ENCODE data around the gene OR52R1.

DNA sequence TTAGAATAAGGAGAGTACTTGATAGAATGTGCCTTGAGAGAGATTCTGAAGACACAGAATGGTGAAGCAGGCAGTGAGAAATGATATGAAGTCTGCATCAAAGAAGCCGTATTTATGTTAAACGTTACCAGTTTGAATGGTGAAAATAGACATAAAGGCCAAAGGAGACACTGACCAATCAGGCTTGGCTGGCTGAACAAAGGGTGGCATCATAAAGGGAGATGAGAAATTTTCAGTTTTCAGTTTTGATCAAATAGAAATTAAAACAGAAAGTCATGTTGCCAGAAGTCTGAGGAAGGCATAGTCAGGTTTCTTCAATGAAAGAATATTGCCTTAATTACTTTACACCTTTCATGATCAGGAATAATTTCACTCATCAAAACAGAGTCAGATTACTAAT lies 41.1 kb downstream of the OR52R1 start:
- no peak for TF ChIP-seq RAD21 (IDR thresholded peaks at IDR 0.05; ENCODE audit: insufficient read depth, low read depth, low read length)
- no peak for TF ChIP-seq ASH2L (IDR thresholded peaks at IDR 0.05; ENCODE audit: borderline replicate concordance, low read depth)
- TF ChIP-seq, protein P1, sequence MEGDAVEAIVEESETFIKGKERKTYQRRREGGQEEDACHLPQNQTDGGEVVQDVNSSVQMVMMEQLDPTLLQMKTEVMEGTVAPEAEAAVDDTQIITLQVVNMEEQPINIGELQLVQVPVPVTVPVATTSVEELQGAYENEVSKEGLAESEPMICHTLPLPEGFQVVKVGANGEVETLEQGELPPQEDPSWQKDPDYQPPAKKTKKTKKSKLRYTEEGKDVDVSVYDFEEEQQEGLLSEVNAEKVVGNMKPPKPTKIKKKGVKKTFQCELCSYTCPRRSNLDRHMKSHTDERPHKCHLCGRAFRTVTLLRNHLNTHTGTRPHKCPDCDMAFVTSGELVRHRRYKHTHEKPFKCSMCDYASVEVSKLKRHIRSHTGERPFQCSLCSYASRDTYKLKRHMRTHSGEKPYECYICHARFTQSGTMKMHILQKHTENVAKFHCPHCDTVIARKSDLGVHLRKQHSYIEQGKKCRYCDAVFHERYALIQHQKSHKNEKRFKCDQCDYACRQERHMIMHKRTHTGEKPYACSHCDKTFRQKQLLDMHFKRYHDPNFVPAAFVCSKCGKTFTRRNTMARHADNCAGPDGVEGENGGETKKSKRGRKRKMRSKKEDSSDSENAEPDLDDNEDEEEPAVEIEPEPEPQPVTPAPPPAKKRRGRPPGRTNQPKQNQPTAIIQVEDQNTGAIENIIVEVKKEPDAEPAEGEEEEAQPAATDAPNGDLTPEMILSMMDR (IDR thresholded peaks at IDR 0.05 in 2 of 3, conservative IDR thresholded peaks at IDR 0.05 in 1 of 3; ENCODE audit: control insufficient read depth in 2 of 3, extremely low read depth in 1 of 3, insufficient read depth in 1 of 3, low read depth in 3 of 3, low read length in 3 of 3): no peak
- TF ChIP-seq TBL1XR1 (IDR thresholded peaks at IDR 0.05; ENCODE audit: low read depth, low read length): no peak
- no peak for TF ChIP-seq FOS (IDR thresholded peaks at IDR 0.05; ENCODE audit: borderline replicate concordance, extremely low read depth, insufficient read length)
- TF ChIP-seq HDGF (IDR thresholded peaks at IDR 0.05): no peak
- no peak for TF ChIP-seq SIN3A (IDR thresholded peaks at IDR 0.05; ENCODE audit: low read depth, low read length)
- TF ChIP-seq EED (IDR thresholded peaks at IDR 0.05; ENCODE audit: low read depth): no peak
- TF ChIP-seq, protein P2, sequence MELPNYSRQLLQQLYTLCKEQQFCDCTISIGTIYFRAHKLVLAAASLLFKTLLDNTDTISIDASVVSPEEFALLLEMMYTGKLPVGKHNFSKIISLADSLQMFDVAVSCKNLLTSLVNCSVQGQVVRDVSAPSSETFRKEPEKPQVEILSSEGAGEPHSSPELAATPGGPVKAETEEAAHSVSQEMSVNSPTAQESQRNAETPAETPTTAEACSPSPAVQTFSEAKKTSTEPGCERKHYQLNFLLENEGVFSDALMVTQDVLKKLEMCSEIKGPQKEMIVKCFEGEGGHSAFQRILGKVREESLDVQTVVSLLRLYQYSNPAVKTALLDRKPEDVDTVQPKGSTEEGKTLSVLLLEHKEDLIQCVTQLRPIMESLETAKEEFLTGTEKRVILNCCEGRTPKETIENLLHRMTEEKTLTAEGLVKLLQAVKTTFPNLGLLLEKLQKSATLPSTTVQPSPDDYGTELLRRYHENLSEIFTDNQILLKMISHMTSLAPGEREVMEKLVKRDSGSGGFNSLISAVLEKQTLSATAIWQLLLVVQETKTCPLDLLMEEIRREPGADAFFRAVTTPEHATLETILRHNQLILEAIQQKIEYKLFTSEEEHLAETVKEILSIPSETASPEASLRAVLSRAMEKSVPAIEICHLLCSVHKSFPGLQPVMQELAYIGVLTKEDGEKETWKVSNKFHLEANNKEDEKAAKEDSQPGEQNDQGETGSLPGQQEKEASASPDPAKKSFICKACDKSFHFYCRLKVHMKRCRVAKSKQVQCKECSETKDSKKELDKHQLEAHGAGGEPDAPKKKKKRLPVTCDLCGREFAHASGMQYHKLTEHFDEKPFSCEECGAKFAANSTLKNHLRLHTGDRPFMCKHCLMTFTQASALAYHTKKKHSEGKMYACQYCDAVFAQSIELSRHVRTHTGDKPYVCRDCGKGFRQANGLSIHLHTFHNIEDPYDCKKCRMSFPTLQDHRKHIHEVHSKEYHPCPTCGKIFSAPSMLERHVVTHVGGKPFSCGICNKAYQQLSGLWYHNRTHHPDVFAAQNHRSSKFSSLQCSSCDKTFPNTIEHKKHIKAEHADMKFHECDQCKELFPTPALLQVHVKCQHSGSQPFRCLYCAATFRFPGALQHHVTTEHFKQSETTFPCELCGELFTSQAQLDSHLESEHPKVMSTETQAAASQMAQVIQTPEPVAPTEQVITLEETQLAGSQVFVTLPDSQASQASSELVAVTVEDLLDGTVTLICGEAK (IDR thresholded peaks at IDR 0.05; ENCODE audit: borderline replicate concordance): no peak
- TF ChIP-seq SRF (IDR thresholded peaks at IDR 0.05; ENCODE audit: low read depth in 2 of 2, low read length in 2 of 2): no peak
- no peak for TF ChIP-seq BMI1 (IDR thresholded peaks at IDR 0.05; ENCODE audit: borderline replicate concordance)
- TF ChIP-seq TCF7 (IDR thresholded peaks at IDR 0.05; ENCODE audit: borderline replicate concordance): no peak
- TF ChIP-seq MTA3 (IDR thresholded peaks at IDR 0.05; ENCODE audit: borderline replicate concordance, low read length): no peak
